Measurements from ENCODE around the gene GINS2. TPM values are rescaled to one million over a fixed set of nuclear protein-coding genes. Genes with fewer than 3 reads are reported as not detected.

GINS2 gene
- total RNA-seq, 2 experiments from 2014 or later = 59.9 to 62.9 TPM

DNA sequence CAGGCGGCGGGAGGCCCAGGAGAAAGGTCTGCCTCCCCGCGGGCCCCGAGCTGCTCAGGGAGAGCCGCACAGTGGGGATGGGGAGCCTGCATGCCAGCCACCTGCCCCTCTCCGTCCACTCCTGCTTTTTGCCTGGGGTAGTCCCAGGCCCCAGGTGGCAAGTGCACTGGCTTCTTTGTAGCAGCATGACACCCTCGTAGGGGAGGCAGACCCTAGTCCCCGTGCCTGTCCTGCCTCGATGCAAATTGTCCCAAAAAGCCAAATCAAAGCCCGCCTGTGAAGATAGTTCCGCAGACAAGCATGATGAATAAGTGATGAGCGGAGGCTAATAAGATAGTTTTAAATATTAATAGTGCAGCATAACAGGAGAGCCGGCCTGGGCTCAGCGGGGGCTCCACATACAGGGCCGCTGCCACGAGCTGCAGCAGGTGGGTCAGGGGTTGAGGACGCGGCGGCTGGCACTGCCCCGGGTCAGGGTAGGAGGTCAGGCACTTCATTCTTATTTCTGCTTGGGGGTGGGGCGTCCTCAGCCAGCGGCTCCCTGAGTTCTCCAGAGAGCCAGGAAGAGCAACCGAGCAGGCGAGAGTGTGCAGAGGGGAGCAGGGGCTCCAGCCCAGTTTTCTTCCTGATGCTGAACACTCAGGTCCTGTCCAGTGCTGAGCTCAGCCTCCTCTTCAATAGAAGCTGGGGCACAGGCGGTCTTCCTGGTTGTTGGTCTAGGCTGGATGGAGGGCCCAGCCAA lies 26.8 kb downstream of the GINS2 start:
- intact Hi-C loops (cut with micrococcal nuclease) = no loop called here
- Mint-ChIP-seq H3K27ac (no peak overlapping the region), H3K9me3 (no peaks in the 10 kb centered on the region), H3K27me3 (no peaks in the 10 kb centered on the region), H3K36me3 (ENCODE audit: low read depth) (peaks cover 26% of the 10 kb centered on the region), H3K4me1 (ENCODE audit: low read depth) (no peaks in the 10 kb centered on the region), H3K4me3 (no peak overlapping the region)
- no peak for ATAC-seq
- ChIA-PET POLR2A (interaction anchor here (1.4 kb wide), 1 partner anchor 10 kb away, joined by 3 read pairs; no protein-coding TSS in a partner anchor), CTCF (interaction anchor here (8.2 kb wide), 1 partner anchor 56 kb away, joined by 84 read pairs; no protein-coding TSS in a partner anchor)
- no peak for DNase-seq
- TF ChIP-seq, protein P1, sequence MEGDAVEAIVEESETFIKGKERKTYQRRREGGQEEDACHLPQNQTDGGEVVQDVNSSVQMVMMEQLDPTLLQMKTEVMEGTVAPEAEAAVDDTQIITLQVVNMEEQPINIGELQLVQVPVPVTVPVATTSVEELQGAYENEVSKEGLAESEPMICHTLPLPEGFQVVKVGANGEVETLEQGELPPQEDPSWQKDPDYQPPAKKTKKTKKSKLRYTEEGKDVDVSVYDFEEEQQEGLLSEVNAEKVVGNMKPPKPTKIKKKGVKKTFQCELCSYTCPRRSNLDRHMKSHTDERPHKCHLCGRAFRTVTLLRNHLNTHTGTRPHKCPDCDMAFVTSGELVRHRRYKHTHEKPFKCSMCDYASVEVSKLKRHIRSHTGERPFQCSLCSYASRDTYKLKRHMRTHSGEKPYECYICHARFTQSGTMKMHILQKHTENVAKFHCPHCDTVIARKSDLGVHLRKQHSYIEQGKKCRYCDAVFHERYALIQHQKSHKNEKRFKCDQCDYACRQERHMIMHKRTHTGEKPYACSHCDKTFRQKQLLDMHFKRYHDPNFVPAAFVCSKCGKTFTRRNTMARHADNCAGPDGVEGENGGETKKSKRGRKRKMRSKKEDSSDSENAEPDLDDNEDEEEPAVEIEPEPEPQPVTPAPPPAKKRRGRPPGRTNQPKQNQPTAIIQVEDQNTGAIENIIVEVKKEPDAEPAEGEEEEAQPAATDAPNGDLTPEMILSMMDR (IDR thresholded peaks at IDR 0.05) = no peak

DNA sequence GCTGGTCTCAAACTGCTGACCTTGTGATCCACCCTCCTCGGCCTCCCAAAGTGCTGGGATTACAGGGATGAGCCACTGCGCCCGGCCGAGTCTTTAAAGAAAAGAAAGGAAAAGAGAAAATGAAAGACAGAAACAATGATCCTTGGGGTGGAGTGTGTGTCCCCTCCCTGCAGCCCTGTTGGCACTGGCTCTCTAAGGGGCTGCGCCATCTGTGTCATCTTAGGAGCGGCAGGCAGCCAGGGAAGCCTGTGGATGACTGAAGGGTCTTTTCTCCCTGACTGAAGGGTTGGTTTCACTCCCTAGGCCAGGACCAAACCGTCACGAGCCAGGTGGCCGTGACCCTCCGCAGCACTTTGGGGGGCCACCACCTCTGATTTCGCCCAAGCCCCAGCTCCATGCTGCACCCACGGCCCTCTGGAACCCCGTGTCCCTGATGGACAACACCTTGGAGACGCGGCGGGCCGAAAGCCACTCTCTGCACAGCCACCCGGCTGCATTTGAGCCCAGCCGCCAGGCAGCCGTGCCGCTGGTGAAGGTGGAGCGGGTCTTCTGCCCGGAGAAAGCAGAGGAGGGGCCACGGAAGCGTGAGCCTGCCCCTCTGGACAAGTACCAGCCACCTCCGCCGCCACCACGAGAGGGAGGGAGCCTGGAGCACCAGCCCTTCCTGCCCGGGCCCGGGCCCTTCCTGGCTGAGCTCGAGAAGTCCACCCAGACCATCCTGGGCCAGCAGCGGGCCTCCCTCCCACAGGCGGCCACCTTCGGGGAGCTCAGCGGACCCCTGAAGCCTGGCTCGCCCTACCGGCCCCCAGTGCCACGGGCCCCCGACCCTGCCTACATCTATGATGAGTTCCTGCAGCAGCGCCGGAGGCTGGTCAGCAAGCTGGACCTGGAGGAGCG lies 27.7 kb downstream of the GINS2 start:
- POLR2A ChIA-PET = interaction anchor here (1.4 kb wide), 1 partner anchor 11 kb away, joined by 3 read pairs; no protein-coding TSS in a partner anchor
- Mint-ChIP-seq H3K27me3 (no peaks in the 10 kb centered on the region), H3K4me3 (no peak overlapping the region), H3K27ac (no peak overlapping the region), H3K4me1 (ENCODE audit: low read depth) (no peaks in the 10 kb centered on the region), H3K36me3 (ENCODE audit: low read depth) (peaks cover 26% of the 10 kb centered on the region), H3K9me3 (no peaks in the 10 kb centered on the region)
- CTCF ChIA-PET = interaction anchor here (0.7 to 8.2 kb wide), 4 partner anchors 14 to 232 kb away, joined by 3 to 84 read pairs (median 14); no protein-coding TSS in a partner anchor
- intact Hi-C loops (cut with micrococcal nuclease) = no loop called here
- DNase-seq (no peak), ATAC-seq (no peak)
- TF ChIP-seq, protein P1 (IDR thresholded peaks at IDR 0.05) = no peak

DNA sequence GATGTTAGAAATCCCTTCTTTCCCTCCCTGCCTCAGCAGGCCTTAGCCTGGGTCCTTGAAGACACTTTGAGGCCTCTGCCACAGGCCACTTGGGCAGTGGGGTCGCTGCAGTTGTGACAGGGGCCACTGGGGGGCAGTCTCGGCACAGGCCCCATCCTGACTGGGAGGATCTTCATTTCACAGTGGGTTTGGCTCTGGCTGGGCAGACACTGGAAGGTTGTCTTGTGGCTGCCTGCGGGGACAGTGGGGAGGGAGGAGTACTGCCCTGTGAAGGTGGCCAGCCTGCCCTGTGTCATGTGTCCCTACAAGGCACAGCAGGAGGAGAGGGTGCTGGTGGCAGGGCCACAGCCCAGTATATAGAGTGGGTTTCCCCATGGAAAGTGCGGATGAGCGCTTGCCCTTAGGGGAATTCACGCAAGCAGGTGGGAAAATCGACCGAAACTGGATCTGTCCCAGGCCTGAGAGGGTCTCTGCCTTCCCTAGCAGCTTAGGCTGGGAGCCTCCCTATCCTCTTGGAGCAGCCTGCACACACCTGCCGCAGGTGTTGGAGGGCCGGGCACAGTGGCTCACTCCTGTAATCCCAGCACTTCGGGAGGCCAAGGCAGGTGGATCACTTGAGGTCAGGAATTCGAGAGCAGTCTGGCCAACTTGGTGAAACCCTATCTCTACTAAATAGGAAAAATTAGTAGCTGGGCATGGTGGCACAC lies 28.8 kb downstream of the GINS2 start:
- Mint-ChIP-seq H3K36me3 (ENCODE audit: low read depth) (peaks cover 23% of the 10 kb centered on the region), H3K4me1 (ENCODE audit: low read depth) (no peaks in the 10 kb centered on the region), H3K27ac (no peak overlapping the region), H3K4me3 (no peak overlapping the region), H3K9me3 (no peaks in the 10 kb centered on the region), H3K27me3 (no peaks in the 10 kb centered on the region)
- POLR2A ChIA-PET = no interaction called here
- CTCF ChIA-PET = interaction anchor here (0.6 to 8.2 kb wide), 24 partner anchors 10 to 239 kb away, joined by 3 to 84 read pairs (median 4); partner anchors contain the start of gene GINS2
- intact Hi-C loops (cut with micrococcal nuclease) = no loop called here
- peak; percentile 83 for DNase-seq
- TF ChIP-seq, protein P1 (IDR thresholded peaks at IDR 0.05) = peak; percentile 82
- ATAC-seq = peak; percentile 97

DNA sequence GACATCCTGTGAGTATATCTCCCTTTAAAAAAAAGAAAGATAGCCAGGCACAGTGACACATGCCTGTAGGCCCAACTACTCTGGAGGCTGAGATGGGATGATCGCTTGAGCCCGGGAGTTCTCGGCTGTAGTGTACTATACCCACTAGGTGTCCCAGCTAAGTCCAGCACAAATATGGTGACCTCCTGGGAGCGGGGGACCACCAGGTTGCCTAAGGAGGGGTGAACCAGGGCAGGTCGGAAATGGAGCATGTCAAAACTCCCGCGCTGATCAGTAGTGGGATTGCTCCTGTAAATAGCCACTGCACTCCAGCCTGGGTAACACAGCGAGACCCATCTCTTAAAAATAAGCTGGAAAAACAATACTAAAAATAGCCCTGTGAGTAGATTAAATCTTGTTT lies 29.4 kb downstream of the GINS2 start:
- no peak overlapping the region for H3K27ac Mint-ChIP-seq
- H3K27me3 Mint-ChIP-seq = no peaks in the 10 kb centered on the region
- TF ChIP-seq, protein P1 (IDR thresholded peaks at IDR 0.05) = no peak
- peaks cover 23% of the 10 kb centered on the region for H3K36me3 Mint-ChIP-seq (ENCODE audit: low read depth)
- H3K9me3 Mint-ChIP-seq = no peaks in the 10 kb centered on the region
- H3K4me1 Mint-ChIP-seq (ENCODE audit: low read depth) = no peaks in the 10 kb centered on the region
- ChIA-PET POLR2A (no interaction called here), CTCF (interaction anchor here (0.7 to 8.2 kb wide), 21 partner anchors 9 to 239 kb away, joined by 3 to 84 read pairs (median 4); partner anchors contain the start of gene GINS2)
- DNase-seq = no peak
- ATAC-seq = no peak
- intact Hi-C loops (cut with micrococcal nuclease) = no loop called here
- H3K4me3 Mint-ChIP-seq = no peak overlapping the region

Data from activated CD8-positive, alpha-beta T cell treated with anti-CD3 and anti-CD28 coated beads for 36 hours (primary cell).